Heart right ventricle (tissue), 16 donors: ENCODE data around the gene BORCS6. TPM values are rescaled to one million over a fixed set of nuclear protein-coding genes. Genes with fewer than 3 reads are reported as not detected.

Source experiments
- ATAC-seq, 8 donors: fragments of 200-7000 bp; cut with Tn5 transposase; one replicate each; pipeline ENCODE4 v1.9.1; 2020; ENCODE audit warnings: mild to moderate bottlenecking in 8 of 8, moderate library complexity in 8 of 8, moderate number of reproducible peaks in 1 of 8
- DNase-seq, 2 donors: peaks; one replicate each; pipeline ENCODE4 v3.0.0-alpha.2; 2020
- H3K27ac ChIP-seq, 10 donors: fragments of 200-600 bp; sonication (generic) in 2 of 10; one replicate each; pipeline versions ENCODE4 v1.5.0 to v1.8.0; 2020 to 2022; ENCODE audit warnings: mild to moderate bottlenecking in 3 of 10
- H3K27me3 ChIP-seq, 7 donors: fragments of 200-600 bp; one replicate each; pipeline ENCODE4 v1.8.0; 2021 to 2022; ENCODE audit warnings: mild to moderate bottlenecking in 2 of 7
- H3K36me3 ChIP-seq, 9 donors: fragments of 200-600 bp; sonication (generic) in 1 of 9; one replicate each; pipeline versions ENCODE4 v1.5.0 to v1.8.0; 2020 to 2022; ENCODE audit warnings: mild to moderate bottlenecking in 2 of 9
- H3K4me1 ChIP-seq, 9 donors: fragments of 200-600 bp; sonication (generic) in 1 of 9; one replicate each; pipeline versions ENCODE4 v1.5.0 to v1.8.0; 2020 to 2022; ENCODE audit warnings: mild to moderate bottlenecking in 4 of 9
- H3K4me3 ChIP-seq, 10 donors: fragments of 200-600 bp; sonication (generic) in 2 of 10; one replicate each; pipeline versions ENCODE4 v1.5.0 to v1.8.0; 2020 to 2022; ENCODE audit warnings: mild to moderate bottlenecking in 7 of 10, moderate library complexity in 2 of 10
- H3K9me3 ChIP-seq, 11 donors: fragments of 200-600 bp in 10 of 11; sonication (generic) in 2 of 11; one replicate each; pipeline versions ENCODE4 v1.5.0 to v1.8.0; 2013 to 2022; ENCODE audit warnings: mild to moderate bottlenecking in 2 of 11, control low read depth in 1 of 11, moderate library complexity in 1 of 11
- CTCF ChIP-seq, 9 donors: fragments of 200-600 bp; sonication (generic) in 2 of 9; IDR thresholded peaks; one replicate each; pipeline versions ENCODE4 v1.5.0 to v1.8.0; 2021 to 2022; ENCODE audit warnings: antibody characterized with exemption in 9 of 9, mild to moderate bottlenecking in 5 of 9, moderate library complexity in 1 of 9
- WGBS, 2 donors: extraction: QIAGEN DNeasy Blood & Tissue Kit; methylation state at CpG; one replicate each; pipeline ENCODE4 v1.1.7; 2013; ENCODE audit warnings: inconsistent platforms in 1 of 2; 5-methylcytosine and 5-hydroxymethylcytosine counted together
- intact Hi-C, 10 donors: fragments of 100-400 bp; cut with DNase I; formaldehyde crosslinking; loops; one replicate each; pipeline versions ENCODE4 v1.11.1 to v1.14.2; 2022
- polyA plus RNA-seq, 2 donors: library from polyadenylated mRNA; stranded (reverse); fragments of 200-250 nt; gene quantifications; one replicate each; pipeline ENCODE4 v1.2.3, GENCODE V29; 2013
- total RNA-seq, 10 donors: library from RNA; stranded (reverse); fragmentation: NEBNext Ultra II Directional in 3 of 10; extraction: Animal tissue kit (Norgen Biotek cat#: 25700) in 3 of 10; gene quantifications; one replicate each; pipeline versions ENCODE4 v1.2.1 to v1.2.4, GENCODE V29; 2021 to 2023
- donor health status: Arrhythmogenic right ventricular cardiomyopathy.
- donor health status: ischemic (EF 13 %, LVEDD 7.1; RV severe dilation, severe dysfunction).
- donor health status: healthy with polysubstance abuse.
- donor health status: DM: no; HTN: yes; CAD: no.
- donor health status: DM: no; HTN: no; CAD: no.
- donor health status: ischemic (EF 25% LVEDD 6.9; RV normal size, moderate dysfunction).
- donor health status: ischemic (EF 25% LVEDD 5.7; RV mildly dilated, moderate dysfunction).
- donor health status: healthy.
- donor health status: DM: yes; HTN: yes; CAD: no.
- donor health status: Ischemic cardiomyopathy.
- donor health status: ischemic (EF 35%, LVEDD 5.7; RV mildly dilated, moderate dysfunction).
- donor health status: nonischemic (EF 11% LVEDD 7.7; RV severe dilation, severe dysfunction).
- donor health status: DM: yes; HTN: yes; CAD: no.
- donor health status: PGD.
- donor health status: ischemic (EF 29% LVEDD 5.4; RV normal size, mild dysfunction).
- donor health status: nonischemic (EF 23%, LVEDD 6.1; RV moderate dilation, normal function).

Gene BORCS6
- total and polyA plus RNA-seq, 12 donors: 4.2 to 13.8 (median 7.7) TPM

GRCh38 chr17:8145811-8146210 lies 44.2 kb downstream of the BORCS6 start:
- Histone ChIP-seq H3K9me3 (no peaks in the 10 kb centered on the region), H3K4me1 (peaks cover 9 to 42% (median 28%) of the 10 kb centered on the region in 9 donors), H3K4me3 (no peak overlapping the region), H3K27ac (peak overlapping the region in 3 of 10 donors; percentile 24 to 100 (median 30)), H3K27me3 (no peaks in the 10 kb centered on the region), H3K36me3 (peaks cover 66 to 100% (median 99%) of the 10 kb centered on the region in 9 donors)
- DNase-seq (no peak), ATAC-seq (no peak)
- WGBS, 2 donors: 91 to 94% methylated on average over 12 of the region's 12 CpGs
- no peak for TF ChIP-seq CTCF (IDR thresholded peaks at IDR 0.05)
- intact Hi-C loops: no loop called here

- Histone ChIP-seq H3K4me1 (peaks cover 6 to 42% (median 22%) of the 10 kb centered on the region in 9 donors), H3K27ac (no peak overlapping the region), H3K4me3 (no peak overlapping the region), H3K36me3 (peaks cover 60 to 100% (median 100%) of the 10 kb centered on the region in 9 donors), H3K9me3 (no peaks in the 10 kb centered on the region), H3K27me3 (no peaks in the 10 kb centered on the region)
- no peak for DNase-seq
- peak in 1 of 8 donors; percentile 0 for ATAC-seq
- intact Hi-C loops: no loop called here
- TF ChIP-seq CTCF (IDR thresholded peaks at IDR 0.05): no peak
- 83% methylated on average over 14 to 15 of the region's 15 CpGs for WGBS, 2 donors
Observed at GRCh38 chr17:8144401-8145231, 45.4 kb downstream of the BORCS6 start.

- Histone ChIP-seq H3K9me3 (no peaks in the 10 kb centered on the region), H3K36me3 (peaks cover 54 to 96% (median 93%) of the 10 kb centered on the region in 9 donors), H3K27ac (no peak overlapping the region), H3K4me1 (peaks cover 0 to 43% (median 22%) of the 10 kb centered on the region in 9 donors), H3K4me3 (no peak overlapping the region), H3K27me3 (no peaks in the 10 kb centered on the region)
- peak in 1 of 8 donors; percentile 0 for ATAC-seq
- 90 to 93% methylated on average over 22 of the region's 22 CpGs for WGBS, 2 donors
- no peak for DNase-seq
- intact Hi-C loops: no loop called here
- TF ChIP-seq CTCF (IDR thresholded peaks at IDR 0.05): no peak
Observed at GRCh38 chr17:8143581-8144400, 46.2 kb downstream of the BORCS6 start.

- WGBS, 2 donors: 80 to 85% methylated on average over 14 to 15 of the region's 15 CpGs
Observed at GRCh38 chr17:8142887-8143580, 46.9 kb downstream of the BORCS6 start.

More at GRCh38 chr17:8142887-8143580, 46.9 kb downstream of the BORCS6 start:
- TF ChIP-seq CTCF (IDR thresholded peaks at IDR 0.05): no peak
- Histone ChIP-seq H3K4me1 (peaks cover 1 to 42% (median 26%) of the 10 kb centered on the region in 9 donors), H3K27me3 (no peaks in the 10 kb centered on the region), H3K27ac (peak overlapping the region in 2 of 10 donors; percentile 15 to 35), H3K9me3 (no peaks in the 10 kb centered on the region), H3K36me3 (peaks cover 47 to 89% (median 86%) of the 10 kb centered on the region in 9 donors), H3K4me3 (no peak overlapping the region)
- ATAC-seq (no peak), DNase-seq (no peak)
- intact Hi-C loops: no loop called here
